Small intestine (tissue), 7 donors: ENCODE data around the gene OR2T5. TPM values are rescaled to one million over a fixed set of nuclear protein-coding genes. Genes with fewer than 3 reads are reported as not detected.
"Not testable (repeated sequence)": the region's sequence is repeated elsewhere in the genome, so short reads cannot be mapped to it uniquely, and the experiment has no call there.

Experiments
- DNase-seq, 2 donors: peaks; one replicate each; pipeline versions ENCODE4 v3.0.0 to v3.0.0-alpha.2; 2013
- FAIRE-seq: peaks from 2 replicates; lab custom pipeline; 2012; peaks lifted over from hg19 to GRCh38; lab: Jason Lieb, UNC
- H3K27ac ChIP-seq, 3 donors: one replicate each; pipeline ENCODE4 v1.5.1; 2013; ENCODE audit warnings: low read length in 2 of 3, mild to moderate bottlenecking in 2 of 3, control low read depth in 1 of 3, inconsistent platforms in 1 of 3, low read depth in 1 of 3, moderate library complexity in 1 of 3
- H3K27me3 ChIP-seq, 3 donors: one replicate each; pipeline ENCODE4 v1.6.1; 2013; ENCODE audit warnings: low read length in 3 of 3, inconsistent platforms in 1 of 3; ENCODE audit not compliant: control insufficient read depth in 3 of 3, insufficient read depth in 3 of 3
- H3K36me3 ChIP-seq, 3 donors: one replicate each; pipeline ENCODE4 v1.6.1; 2013; ENCODE audit warnings: low read length in 3 of 3, inconsistent platforms in 1 of 3, low read depth in 1 of 3, mild to moderate bottlenecking in 1 of 3, moderate library complexity in 1 of 3; ENCODE audit not compliant: control insufficient read depth in 3 of 3, insufficient read depth in 2 of 3
- H3K4me1 ChIP-seq, 3 donors: one replicate each; pipeline ENCODE4 v1.6.1; 2013; ENCODE audit warnings: low read length in 2 of 3, inconsistent platforms in 1 of 3, low read depth in 1 of 3, mild to moderate bottlenecking in 1 of 3, moderate library complexity in 1 of 3; ENCODE audit not compliant: control insufficient read depth in 3 of 3, insufficient read depth in 2 of 3
- H3K4me3 ChIP-seq, 3 donors: one replicate each; pipeline ENCODE4 v1.5.1; 2013; ENCODE audit warnings: low read length in 3 of 3, control low read depth in 1 of 3, inconsistent platforms in 1 of 3, low read depth in 1 of 3, mild to moderate bottlenecking in 1 of 3, moderate library complexity in 1 of 3
- H3K9me3 ChIP-seq, 2 donors: one replicate each; pipeline ENCODE4 v1.6.1; 2013; ENCODE audit warnings: low read depth in 1 of 2, low read length in 1 of 2; ENCODE audit not compliant: control insufficient read depth in 2 of 2, insufficient read depth in 1 of 2
- WGBS, 3 donors: extraction: QIAGEN DNeasy Blood & Tissue Kit; methylation state at CpG; one replicate each; pipeline ENCODE4 v1.1.7; 2013; 5-methylcytosine and 5-hydroxymethylcytosine counted together
- polyA plus RNA-seq, 4 donors: library from polyadenylated mRNA; stranded (reverse) in 3 of 4; unstranded in 1 of 4; fragments of 200-250 nt in 3 of 4; fragments of 120-200 nt in 1 of 4; gene quantifications; one replicate each; pipeline versions ENCODE4 v1.2.1 to v1.2.3, GENCODE V29; 2013
- donor health status: healthy with polysubstance abuse.
- donor health status: control.
- donor health status: control.
- donor health status: Bipolar disorder and iron deficiency.
- donor health status: healthy.

Gene OR2T5
- polyA plus RNA-seq, 4 donors = not detected

DNA sequence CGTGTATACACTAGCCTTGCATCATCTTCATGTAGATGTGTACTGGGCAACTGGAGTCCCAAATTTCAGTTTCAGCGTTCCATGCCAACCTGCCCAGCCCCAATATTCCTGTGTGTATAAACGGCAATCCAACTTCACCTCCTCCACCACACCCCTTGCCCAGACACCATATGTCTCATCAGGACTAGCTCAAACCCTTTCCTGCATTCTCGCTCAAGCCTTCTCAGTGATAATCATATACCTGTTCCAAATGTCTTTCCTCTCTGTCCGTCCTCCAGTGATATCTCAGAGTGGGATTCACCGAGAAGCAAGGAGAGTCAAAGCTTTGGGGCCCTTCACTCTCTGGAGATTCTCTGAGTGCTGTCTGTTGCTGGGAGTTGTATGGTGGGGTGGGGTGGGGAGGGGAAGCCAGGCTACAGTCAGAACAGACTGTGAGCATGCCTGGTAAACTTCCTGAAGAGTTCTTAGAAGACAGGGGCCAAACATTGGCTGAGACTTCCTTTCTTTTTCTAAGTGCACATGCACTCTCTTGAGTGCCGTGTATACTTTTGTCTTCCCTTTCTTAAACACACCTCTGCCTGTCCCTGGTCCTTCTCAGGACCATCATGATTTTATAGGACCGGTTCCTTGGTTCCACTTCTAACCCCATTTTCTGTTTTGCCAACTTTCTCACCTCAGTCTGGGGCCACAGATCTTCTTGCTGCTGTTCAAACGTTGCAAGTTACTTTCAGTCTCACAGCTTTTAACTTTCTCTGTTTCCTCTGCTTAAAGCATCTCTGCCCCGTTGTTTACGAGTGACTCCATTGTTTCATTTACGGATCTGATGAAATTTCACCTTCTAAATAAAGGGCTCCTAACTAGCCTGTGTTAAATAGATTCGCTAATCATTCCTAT, 6.5 kb upstream of the OR2T5 start:
- not testable (repeated sequence) for H3K27me3 ChIP-seq, H3K4me1 ChIP-seq, H3K9me3 ChIP-seq, DNase-seq, H3K36me3 ChIP-seq, H3K4me3 ChIP-seq, FAIRE-seq, H3K27ac ChIP-seq
- WGBS, 3 donors = 58 to 67% (median 66%) methylated on average over 13 of the region's 13 CpGs

DNA sequence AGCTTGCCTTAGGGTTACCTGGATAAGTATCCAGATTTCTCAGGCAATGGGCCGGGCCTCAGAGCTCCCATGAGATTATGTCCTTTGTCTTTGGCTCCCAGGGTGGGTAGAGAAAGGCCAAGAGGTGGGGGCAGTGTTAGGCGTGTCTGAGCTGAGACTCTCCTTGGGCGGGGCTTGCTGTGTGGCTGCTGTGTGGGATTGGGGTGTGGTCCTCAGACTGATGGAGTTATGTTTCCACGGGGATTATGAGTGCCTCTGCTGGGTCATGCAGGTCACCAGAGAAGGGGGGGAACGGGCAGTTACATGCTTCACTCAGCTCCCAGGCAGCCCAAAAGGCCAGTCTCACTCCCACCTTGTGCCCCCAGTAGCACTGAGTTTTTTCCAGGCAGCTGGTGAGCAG, 8.3 kb downstream of the OR2T5 start:
- H3K27ac ChIP-seq, FAIRE-seq, DNase-seq, H3K9me3 ChIP-seq, H3K36me3 ChIP-seq, H3K4me3 ChIP-seq, H3K4me1 ChIP-seq, H3K27me3 ChIP-seq: not testable (repeated sequence)
- WGBS, 3 donors = no CpG with 5 or more reads among the region's 5 CpGs

DNA sequence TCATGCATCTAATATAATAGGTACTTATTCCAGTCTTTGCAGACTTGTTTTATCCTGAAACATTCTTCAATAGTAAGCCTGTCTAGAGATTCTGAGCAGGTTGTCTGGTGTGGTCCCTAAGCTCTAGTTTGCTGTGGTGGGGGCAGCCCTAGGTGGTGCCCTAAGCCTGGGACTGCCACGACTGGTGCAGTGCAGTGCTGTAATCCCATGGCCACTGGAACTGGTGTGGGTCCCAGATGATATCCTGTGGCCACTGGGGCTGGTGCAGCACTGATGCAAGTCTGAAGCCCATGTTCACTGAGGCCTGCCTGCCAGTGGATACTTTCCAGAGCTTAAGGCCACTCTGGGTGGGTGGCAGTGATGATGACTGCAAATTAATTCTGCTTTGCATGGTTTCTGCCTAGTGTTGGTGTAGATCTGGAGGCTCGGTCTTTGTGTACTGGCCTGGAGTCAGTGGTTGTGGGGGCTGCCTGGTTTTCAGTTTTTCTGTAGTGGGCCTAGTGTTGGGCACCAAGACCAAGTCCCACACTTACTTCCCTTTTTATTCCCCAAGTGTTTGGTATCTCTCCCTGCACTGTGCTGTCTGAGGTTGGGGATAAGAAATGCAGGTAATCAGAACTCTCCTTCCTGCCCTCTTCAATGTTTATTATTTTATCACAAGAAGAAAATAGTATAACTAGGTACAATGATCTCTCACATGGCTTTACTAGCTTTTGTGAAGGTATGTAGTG, 12.1 kb downstream of the OR2T5 start:
- WGBS, 3 donors = 83 to 86% (median 84%) methylated on average over 1 of the region's 2 CpGs
- FAIRE-seq = not testable (repeated sequence)

DNA sequence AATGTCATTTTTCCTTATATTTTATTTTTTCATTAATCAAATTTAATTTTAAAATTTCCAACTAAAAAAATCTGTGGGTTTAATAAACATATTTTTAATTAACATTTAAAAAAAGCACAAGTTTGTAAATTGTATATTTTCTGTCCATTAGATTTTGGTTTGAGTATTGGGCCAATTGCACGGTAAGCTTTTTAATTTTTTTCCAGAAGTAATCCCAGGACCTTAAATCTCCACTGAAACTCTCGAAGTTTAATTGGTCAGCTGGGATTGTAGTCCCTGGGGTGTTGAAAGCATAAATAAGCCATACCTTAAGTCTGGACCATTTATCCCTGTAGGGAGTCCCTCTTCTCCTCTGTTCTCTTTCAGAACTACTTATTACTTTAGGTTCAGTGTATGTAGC, 19.4 kb downstream of the OR2T5 start, which contains the start of gene OR2G6:
TSS of gene OR2G6 (plus strand) at position 301 of the 400 bp plus-strand sequence. CDS start 13,574 bp downstream, outside the sequence.
- H3K36me3 ChIP-seq, H3K27ac ChIP-seq, DNase-seq, H3K4me1 ChIP-seq, H3K27me3 ChIP-seq, H3K4me3 ChIP-seq, H3K9me3 ChIP-seq: not testable (repeated sequence)
- no CpG with 5 or more reads among the region's 2 CpGs for WGBS, 3 donors
- FAIRE-seq = peak; percentile 92

More for the DNA sequence above, 12.1 kb downstream of the OR2T5 start:
- H3K9me3 ChIP-seq, H3K4me1 ChIP-seq, DNase-seq, H3K27ac ChIP-seq, H3K4me3 ChIP-seq, H3K36me3 ChIP-seq, H3K27me3 ChIP-seq: not testable (repeated sequence)

DNA sequence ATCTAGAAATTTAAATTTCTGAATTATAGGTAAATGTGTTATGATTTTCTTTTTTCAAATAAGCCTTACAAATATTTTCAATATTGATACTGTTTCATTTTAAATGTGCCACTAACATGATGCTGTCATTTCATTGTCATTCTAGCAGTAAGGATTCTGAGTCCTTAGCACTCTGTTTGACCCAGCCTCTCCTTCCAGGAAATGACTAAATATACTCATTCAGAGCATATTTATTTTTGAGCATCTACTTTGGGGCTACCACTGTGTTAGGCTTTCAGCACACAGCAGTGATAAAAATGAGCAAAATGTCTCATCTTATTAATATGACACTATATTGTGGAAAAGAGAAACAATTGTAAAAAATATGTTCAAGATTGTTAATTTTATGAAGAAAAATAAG, 21.8 kb downstream of the OR2T5 start:
- not testable (repeated sequence) for H3K27ac ChIP-seq, H3K4me3 ChIP-seq, FAIRE-seq, H3K27me3 ChIP-seq, H3K9me3 ChIP-seq, DNase-seq, H3K4me1 ChIP-seq, H3K36me3 ChIP-seq

DNA sequence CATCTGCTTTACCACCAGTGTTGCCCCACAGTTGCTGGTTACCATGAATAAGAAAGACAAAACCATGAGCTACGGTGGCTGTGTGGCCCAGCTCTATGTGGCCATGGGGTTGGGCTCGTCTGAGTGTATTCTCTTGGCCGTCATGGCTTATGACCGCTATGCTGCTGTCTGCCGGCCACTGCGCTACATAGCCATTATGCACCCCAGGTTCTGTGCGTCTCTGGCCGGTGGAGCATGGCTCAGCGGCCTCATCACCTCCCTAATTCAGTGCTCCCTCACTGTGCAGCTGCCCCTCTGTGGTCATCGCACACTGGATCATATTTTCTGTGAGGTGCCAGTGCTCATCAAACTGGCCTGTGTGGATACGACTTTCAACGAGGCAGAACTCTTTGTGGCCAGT, 33.5 kb downstream of the OR2T5 start:
- no peak for FAIRE-seq
- peaks cover 0 to 3% of the 10 kb centered on the region in 2 donors for H3K9me3 ChIP-seq
- no peaks in the 10 kb centered on the region for H3K36me3 ChIP-seq
- DNase-seq = no peak
- 89 to 90% (median 90%) methylated on average over 12 of the region's 12 CpGs for WGBS, 3 donors
- H3K27ac ChIP-seq = no peak overlapping the region
- no peak overlapping the region for H3K4me3 ChIP-seq
- no peaks in the 10 kb centered on the region for H3K27me3 ChIP-seq
- no peaks in the 10 kb centered on the region for H3K4me1 ChIP-seq

DNA sequence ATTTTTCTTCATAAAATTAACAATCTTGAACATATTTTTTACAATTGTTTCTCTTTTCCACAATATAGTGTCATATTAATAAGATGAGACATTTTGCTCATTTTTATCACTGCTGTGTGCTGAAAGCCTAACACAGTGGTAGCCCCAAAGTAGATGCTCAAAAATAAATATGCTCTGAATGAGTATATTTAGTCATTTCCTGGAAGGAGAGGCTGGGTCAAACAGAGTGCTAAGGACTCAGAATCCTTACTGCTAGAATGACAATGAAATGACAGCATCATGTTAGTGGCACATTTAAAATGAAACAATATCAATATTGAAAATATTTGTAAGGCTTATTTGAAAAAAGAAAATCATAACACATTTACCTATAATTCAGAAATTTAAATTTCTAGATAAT, 49.1 kb downstream of the OR2T5 start:
- DNase-seq, H3K4me1 ChIP-seq: not testable (repeated sequence)
- peak; percentile 19 for FAIRE-seq

More for the DNA sequence above, 49.1 kb downstream of the OR2T5 start:
- H3K27ac ChIP-seq, H3K36me3 ChIP-seq, H3K9me3 ChIP-seq, H3K27me3 ChIP-seq, H3K4me3 ChIP-seq: not testable (repeated sequence)
